Neural cell (in vitro differentiated cells): ENCODE measurements around the gene RNF223.

Source experiments
- EP300 ChIP-seq: fragments of 450-650 bp; conservative IDR thresholded peaks from 2 replicates; pipeline ENCODE4 v1.6.1; 2014; ENCODE audit warnings: antibody characterized with exemption, mild to moderate bottlenecking, moderate library complexity; ENCODE audit not compliant: poor library complexity, severe bottlenecking
- EZH2 ChIP-seq: fragments of 200-600, 300-800 bp; shearing (Covaris generic), sonication (generic); IDR thresholded peaks from 2 replicates; pipeline ENCODE4 v1.6.1; 2014; ENCODE audit warnings: antibody characterized with exemption, low read length, borderline replicate concordance, mild to moderate bottlenecking; ENCODE audit not compliant: insufficient read depth, poor library complexity, severe bottlenecking
- POLR2AphosphoS5 ChIP-seq: IDR thresholded peaks from 2 replicates; pipeline ENCODE4 v1.6.1; 2012
- TF ChIP-seq, protein P1 (sequence below): fragments of 450-650 bp; IDR thresholded peaks from 2 replicates; pipeline ENCODE4 v1.5.1; 2014; ENCODE audit warnings: antibody characterized with exemption, mild to moderate bottlenecking, moderate library complexity; ENCODE audit not compliant: poor library complexity, severe bottlenecking
- TF ChIP-seq, protein P2 (sequence below): IDR thresholded peaks from 2 replicates; pipeline ENCODE4 v1.6.1; 2012; ENCODE audit warnings: borderline replicate concordance

DNA sequence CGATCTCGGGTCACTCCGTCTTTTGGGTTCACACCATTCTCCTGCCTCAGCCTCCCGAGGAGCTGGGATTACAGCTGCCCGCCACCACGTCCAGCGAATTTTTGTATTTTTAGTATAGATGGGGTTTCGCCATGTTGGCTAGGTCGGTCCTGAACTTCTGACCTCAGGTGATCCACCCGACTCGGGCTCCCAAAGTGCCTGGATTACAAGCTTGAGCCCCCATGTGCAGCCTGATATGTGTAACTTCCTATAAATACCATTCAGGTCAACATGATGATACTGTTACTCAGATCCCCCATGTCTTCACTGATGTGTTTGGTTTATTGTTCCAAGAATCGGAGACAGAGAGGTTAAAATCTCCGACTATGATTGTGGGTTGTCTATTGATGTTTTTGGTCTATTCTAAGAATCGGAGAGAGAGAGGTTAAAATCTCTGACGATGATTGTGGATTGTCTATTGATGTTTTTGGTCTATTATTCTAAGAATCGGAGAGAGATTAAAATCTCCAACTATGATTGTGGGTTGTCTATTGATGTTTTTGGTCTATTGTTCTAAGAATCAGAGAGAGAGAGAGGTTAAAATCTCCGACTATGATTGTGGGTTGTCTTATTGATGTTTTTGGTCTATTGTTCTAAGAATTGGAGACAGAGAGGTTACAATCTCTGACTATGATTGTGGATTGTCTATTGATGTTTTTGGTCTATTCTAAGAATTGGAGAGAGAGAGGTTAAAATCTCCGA is 24.7 kb upstream of the RNF223 start:
- no peak for TF ChIP-seq EP300
- TF ChIP-seq, protein P1, sequence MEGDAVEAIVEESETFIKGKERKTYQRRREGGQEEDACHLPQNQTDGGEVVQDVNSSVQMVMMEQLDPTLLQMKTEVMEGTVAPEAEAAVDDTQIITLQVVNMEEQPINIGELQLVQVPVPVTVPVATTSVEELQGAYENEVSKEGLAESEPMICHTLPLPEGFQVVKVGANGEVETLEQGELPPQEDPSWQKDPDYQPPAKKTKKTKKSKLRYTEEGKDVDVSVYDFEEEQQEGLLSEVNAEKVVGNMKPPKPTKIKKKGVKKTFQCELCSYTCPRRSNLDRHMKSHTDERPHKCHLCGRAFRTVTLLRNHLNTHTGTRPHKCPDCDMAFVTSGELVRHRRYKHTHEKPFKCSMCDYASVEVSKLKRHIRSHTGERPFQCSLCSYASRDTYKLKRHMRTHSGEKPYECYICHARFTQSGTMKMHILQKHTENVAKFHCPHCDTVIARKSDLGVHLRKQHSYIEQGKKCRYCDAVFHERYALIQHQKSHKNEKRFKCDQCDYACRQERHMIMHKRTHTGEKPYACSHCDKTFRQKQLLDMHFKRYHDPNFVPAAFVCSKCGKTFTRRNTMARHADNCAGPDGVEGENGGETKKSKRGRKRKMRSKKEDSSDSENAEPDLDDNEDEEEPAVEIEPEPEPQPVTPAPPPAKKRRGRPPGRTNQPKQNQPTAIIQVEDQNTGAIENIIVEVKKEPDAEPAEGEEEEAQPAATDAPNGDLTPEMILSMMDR = no peak
- TF ChIP-seq, protein P2, sequence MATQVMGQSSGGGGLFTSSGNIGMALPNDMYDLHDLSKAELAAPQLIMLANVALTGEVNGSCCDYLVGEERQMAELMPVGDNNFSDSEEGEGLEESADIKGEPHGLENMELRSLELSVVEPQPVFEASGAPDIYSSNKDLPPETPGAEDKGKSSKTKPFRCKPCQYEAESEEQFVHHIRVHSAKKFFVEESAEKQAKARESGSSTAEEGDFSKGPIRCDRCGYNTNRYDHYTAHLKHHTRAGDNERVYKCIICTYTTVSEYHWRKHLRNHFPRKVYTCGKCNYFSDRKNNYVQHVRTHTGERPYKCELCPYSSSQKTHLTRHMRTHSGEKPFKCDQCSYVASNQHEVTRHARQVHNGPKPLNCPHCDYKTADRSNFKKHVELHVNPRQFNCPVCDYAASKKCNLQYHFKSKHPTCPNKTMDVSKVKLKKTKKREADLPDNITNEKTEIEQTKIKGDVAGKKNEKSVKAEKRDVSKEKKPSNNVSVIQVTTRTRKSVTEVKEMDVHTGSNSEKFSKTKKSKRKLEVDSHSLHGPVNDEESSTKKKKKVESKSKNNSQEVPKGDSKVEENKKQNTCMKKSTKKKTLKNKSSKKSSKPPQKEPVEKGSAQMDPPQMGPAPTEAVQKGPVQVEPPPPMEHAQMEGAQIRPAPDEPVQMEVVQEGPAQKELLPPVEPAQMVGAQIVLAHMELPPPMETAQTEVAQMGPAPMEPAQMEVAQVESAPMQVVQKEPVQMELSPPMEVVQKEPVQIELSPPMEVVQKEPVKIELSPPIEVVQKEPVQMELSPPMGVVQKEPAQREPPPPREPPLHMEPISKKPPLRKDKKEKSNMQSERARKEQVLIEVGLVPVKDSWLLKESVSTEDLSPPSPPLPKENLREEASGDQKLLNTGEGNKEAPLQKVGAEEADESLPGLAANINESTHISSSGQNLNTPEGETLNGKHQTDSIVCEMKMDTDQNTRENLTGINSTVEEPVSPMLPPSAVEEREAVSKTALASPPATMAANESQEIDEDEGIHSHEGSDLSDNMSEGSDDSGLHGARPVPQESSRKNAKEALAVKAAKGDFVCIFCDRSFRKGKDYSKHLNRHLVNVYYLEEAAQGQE = no peak
- TF ChIP-seq POLR2AphosphoS5 = no peak
- TF ChIP-seq EZH2 = no peak
